Kidney epithelial cell (primary cell): ENCODE measurements around the gene GAK. TPM values are rescaled to one million over a fixed set of nuclear protein-coding genes. Genes with fewer than 3 reads are reported as not detected.

ENCODE experiments used
- DNase-seq: peaks from one replicate; pipeline ENCODE4 v3.0.0-alpha.2; 2010; ENCODE audit warnings: low read depth
- H3K27me3 ChIP-seq: 2 replicates; pipeline ENCODE4 v1.6.0; 2011; ENCODE audit warnings: low read length; ENCODE audit not compliant: control insufficient read depth, insufficient read depth
- H3K36me3 ChIP-seq: 2 replicates; pipeline ENCODE4 v1.5.1; 2011; ENCODE audit warnings: low read length; ENCODE audit not compliant: control insufficient read depth, insufficient read depth
- H3K4me3 ChIP-seq: 2 replicates; pipeline ENCODE4 v1.5.1; 2011; ENCODE audit warnings: low read depth, mild to moderate bottlenecking, control low read depth, low read length
- CTCF ChIP-seq: IDR thresholded peaks from 2 replicates; pipeline ENCODE4 v1.5.1; 2011; ENCODE audit warnings: mild to moderate bottlenecking, moderate library complexity, low read length, control low read depth, inconsistent platforms; ENCODE audit not compliant: insufficient read depth, poor library complexity, severe bottlenecking
- total RNA-seq: library from RNA; depleted of rRNA; stranded (reverse); fragments of >200 nt; gene quantifications from 2 replicates; pipeline ENCODE4 v1.2.3, GENCODE V29; 2015

Gene GAK
- total RNA-seq, 1 donor from 2014 or later = 131 TPM

GRCh38 chr4:875818-876423, 56.2 kb downstream of the GAK start:
- Histone ChIP-seq H3K27me3 (no peaks in the 10 kb centered on the region), H3K4me3 (no peak overlapping the region), H3K36me3 (peaks cover 3% of the 10 kb centered on the region)
- no peak for DNase-seq
- no peak for TF ChIP-seq CTCF

GRCh38 chr4:874971-875817, 56.9 kb downstream of the GAK start:
- DNase-seq = no peak
- H3K27me3 ChIP-seq = no peaks in the 10 kb centered on the region
- H3K4me3 ChIP-seq = no peak overlapping the region
- H3K36me3 ChIP-seq = peaks cover 3% of the 10 kb centered on the region
- no peak for TF ChIP-seq CTCF

GRCh38 chr4:874056-874455, 58.1 kb downstream of the GAK start:
- Histone ChIP-seq H3K36me3 (peaks cover 3% of the 10 kb centered on the region), H3K27me3 (no peaks in the 10 kb centered on the region), H3K4me3 (no peak overlapping the region)
- TF ChIP-seq CTCF = no peak
- DNase-seq = no peak

- TF ChIP-seq CTCF = no peak
- no peak for DNase-seq
- no peaks in the 10 kb centered on the region for H3K27me3 ChIP-seq
- no peak overlapping the region for H3K4me3 ChIP-seq
- peaks cover 1% of the 10 kb centered on the region for H3K36me3 ChIP-seq
Measured at GRCh38 chr4:872241-872981, 59.7 kb downstream of the GAK start.

- no peak for DNase-seq
- Histone ChIP-seq H3K27me3 (no peaks in the 10 kb centered on the region), H3K36me3 (no peaks in the 10 kb centered on the region), H3K4me3 (no peak overlapping the region)
- TF ChIP-seq CTCF = no peak
Measured at GRCh38 chr4:871484-871883, 60.6 kb downstream of the GAK start.
